CD4-positive, alpha-beta T cell treated with Interleukin-12 subunit alpha and Interleukin-12 subunit beta, for 1 hour (primary cell): Measurements from ENCODE around the gene ABTB2.

Source experiments
- DNase-seq: peaks from one replicate; pipeline ENCODE4 v3.0.0-alpha.2; 2020

ABTB2 gene

DNA sequence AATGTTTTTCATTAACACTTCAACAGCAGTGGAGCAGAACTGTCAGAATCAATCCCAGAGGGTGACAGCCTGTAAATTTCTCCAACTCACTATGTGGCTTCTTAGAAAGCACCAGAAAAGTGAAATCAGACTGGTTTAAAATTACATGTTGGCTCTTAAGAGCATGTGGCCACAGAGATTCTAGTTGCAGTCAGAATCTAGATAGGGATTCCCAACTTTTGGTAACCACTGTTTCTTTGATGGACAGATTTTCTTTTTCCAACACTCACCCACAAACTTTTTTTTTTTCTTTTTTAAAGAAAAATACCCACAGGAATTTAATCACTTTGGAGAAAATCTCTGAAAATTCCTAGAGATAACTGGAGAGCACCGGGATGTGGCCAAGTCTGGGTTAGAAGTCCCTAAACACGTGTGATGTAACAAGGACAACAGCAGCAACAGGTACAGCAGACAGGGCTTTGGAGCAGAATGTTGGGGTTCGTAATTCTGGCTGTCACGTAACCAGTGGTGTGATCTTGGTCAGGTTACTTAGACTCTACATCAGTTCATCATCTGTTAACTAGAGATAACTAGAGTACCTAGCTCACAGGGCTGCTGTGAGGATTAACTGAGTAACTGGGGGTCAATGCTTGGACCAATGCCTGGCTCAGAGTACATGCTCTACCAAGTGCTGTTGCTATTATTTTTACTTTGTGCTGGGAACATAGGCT, 152.3 kb downstream of the ABTB2 start:
- DNase-seq: no peak

DNA sequence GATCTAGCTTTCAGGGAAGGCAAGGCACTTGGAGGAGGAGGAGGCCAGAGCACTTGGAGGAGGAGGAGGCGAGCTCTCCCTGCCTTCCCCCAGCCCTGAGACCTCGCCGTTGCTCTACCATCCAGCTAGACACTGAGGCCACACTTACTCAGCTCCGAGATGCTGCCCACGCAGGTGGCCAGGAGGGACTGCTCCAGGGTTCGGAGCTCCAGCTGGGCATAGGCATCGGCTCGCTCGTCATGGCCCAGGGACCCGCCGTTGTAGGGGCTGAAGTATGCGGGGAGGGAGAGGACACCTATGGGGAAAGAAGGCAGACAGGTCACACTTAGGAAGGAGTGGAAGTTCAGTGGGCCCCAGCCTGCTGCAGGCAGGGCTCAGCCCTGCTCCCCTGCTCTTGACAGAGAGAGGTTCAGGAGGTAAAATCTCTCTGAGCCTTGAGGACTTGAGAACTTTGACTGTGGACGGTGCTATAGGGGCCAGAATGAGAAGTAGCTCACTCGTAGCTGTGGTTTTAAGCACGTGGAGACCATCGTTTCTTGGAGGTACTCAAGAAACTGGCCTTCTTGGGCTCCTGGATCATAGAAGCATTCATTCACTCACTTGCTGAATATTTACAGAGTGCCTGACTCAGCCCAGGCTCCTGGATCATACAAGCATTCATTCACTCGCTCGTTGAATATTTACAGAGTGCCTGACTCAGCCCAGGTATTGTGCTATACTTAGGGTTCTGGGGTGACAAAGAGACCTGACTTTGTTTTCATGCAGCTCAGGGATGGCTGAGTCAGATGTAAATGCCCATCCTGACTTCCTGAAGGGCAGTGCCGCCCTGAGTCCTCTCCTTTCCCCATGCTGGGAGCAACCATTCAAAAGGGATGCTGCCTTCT, 153.2 kb downstream of the ABTB2 start:
- DNase-seq: no peak

DNA sequence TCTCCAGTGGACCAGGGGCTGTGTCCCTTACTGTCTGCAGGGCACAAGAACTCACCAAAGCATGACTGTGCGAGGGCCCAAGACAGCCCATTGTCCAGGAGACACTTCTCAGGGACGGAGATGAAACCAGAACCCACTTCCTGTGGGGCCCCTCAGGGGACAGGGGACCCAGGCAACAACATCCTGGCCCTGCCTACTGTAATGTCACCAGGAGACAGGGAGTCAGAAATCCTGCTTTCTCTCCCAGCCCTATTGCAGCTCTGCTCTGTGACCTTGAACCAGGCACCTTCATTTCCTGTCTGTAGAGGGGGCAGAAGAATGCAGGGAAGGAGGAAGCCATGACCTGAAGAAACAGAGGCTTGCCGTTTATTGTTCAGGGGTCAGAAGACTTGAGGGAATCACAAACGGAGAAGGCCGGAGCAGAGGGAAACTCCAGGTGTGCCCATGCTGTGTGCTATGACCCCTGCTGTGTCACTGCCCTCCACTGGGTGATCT, 154.4 kb downstream of the ABTB2 start:
- no peak for DNase-seq

DNA sequence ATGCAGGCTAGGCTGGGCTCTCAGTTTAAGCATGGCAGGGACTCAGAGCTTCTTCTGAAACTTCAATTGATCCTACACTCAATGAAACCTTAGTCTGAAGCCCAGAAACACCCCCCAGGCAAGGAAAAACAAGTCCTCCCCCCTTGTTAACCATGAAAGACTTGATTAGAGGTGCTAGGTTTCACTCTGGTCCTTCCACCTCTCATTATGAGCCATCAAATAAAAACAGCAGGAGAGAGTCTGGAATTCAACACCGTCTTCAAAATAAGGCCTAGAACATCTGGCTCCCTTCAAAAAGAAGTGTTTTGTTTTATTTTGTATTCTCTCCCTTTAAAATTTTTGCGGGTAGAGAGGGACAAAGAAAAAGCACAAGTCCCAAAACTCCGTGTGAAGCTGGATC, 156.7 kb downstream of the ABTB2 start:
- DNase-seq: no peak

DNA sequence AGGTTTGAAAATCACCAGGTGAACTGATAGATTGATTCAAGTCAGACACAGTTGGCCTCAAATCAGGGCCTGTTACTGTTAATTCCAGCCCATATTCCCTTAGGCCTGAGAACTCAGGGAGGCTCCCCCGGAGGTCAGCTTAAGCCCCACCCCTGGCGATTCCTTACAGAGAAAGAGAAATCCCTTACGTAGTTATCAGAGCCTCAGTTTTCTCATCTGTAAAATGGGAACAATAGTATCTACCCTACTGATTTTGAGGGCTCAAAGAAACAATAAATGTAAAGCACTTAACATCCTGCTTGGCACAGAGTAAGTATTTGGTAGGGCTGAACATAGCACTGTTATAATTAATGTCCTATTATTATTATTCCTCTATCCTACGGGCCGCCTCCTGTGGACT, 158.3 kb downstream of the ABTB2 start:
- no peak for DNase-seq

DNA sequence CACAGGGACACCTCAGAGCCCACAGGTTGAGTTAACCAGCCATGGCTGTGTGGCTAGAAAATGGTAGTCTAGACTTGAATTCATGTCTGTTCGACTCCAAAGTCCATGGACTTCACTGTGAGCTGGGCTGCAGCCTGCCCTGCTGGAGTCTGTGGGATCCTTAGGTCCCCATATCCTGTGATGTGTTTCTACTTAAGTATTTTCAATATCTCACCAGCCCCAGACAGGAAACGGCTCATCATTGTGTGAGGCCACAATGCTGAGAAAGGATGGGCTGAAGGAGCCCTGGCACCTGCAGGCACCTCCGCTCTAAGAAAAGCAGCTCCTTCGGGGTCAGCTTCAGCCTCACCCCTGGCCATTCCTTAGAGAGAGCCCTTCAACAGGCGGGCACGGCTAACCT, 159.3 kb downstream of the ABTB2 start:
- peak; percentile 5 for DNase-seq

DNA sequence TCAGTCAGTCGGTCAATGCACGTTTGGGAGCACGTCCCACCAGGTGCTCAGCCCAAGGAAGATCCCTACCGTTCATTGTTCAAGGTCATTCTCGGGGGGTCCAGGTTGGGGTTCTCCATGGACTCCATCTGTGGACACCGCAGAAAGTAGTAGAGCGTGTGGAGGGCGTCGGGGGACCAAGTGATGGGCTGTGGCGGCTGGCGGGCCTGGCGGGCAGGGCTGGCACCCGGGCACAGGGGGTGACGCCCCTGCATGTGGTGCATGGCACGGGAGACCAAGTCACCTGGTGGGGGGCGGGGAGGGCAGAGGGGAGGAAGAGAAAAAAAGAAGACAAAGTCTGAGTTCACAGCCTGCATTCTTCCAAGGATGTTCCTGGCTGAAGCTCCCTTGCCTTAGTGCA, 160.6 kb downstream of the ABTB2 start:
- DNase-seq: no peak

DNA sequence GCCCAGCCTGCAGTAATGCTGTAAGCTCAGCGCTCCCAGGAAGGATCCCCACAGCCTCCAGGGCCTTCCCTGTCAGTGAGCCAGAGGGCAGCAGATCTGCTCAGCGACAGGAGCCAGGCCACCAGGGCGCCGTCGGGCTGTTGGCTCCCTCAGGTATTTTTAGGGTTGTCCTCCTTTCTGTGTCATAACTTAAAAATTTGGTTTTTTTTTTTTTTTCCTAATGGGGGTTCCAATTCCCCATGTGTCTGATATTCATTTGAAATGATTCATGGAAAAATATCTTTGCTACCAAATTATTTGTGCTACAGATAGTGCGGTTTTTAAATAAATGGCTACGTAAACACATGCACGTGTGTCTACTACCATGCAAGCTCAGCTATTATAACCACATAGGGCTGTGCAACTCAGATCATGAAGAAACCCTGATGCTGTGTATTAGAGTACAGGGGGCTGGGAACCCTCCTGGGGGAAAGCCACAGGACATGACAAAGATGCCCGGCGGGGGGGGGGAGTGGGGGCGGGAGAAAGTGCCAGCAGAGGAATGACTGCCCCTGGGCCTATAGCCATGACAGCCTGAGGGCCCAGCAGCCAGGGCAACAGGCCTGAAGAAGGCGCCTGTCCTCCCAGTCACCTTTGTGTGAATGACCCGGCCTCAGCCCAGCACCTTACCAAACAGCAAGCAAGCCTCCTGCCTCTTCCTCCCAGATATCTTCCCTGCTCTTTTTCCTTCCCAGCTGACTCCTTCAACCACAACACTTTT, 163.1 kb downstream of the ABTB2 start:
- DNase-seq: no peak

DNA sequence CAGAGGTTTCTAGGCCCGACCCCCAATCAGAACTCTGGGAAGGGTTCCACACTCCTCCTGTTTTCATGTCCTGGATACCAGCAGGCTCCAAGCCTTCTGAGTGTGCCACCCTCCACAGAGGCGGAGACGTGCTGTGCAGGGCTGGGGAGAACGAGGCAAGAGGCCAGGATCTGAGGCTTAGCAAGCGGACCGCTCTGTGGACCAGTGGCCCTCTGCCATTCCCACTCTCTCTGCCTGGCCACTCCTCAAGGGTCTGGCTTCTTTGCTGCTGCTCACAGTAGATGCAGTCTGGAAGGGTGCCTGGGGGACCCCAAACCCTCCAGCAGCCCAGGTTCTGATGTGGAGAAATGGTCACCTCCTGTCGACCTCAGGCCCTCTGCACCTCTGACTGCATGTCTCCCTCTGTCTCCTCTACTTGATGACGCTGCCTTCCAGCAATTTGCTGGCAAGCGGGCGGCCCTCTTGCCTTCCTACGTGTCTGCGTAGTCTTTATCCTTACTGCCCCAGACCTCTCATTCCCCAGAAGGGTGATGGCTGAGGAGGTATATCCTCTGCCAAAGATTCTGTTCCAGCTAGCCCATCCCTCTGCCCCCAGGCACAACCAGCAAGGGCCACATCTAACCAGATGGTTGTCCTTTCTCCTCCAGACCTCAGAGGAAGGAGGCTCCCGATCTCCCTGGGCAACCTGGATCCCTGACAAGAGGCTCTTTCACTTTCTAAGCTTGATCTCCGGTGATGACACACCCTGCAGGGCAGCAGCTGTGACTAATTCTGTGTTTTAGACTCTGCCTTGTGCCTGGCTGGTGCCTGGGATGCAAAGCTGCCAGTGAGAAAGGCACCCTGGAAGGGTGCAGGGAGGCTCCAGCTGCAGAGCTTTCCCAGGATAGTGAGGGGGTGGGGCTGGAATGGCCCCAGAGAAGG, 165.1 kb downstream of the ABTB2 start:
- DNase-seq: no peak

DNA sequence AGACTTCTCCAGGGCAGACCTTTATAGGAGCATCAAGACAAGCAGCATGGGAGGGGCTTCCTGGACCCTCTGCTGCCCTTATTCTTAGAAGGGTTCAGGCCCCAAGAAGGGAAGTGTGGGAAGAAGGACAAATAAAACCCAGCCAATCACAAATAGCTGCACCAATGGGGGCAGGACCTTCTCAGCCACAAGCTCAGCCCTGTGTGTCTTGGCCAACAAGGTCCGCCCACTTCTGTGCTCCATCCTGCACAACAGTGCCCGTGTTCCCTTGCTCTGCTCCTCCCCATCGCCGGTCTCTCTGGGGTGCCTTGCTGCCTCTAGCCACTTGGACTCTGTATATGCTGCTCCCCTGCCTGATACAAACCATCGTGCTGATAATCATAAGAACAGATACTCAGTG, 166.2 kb downstream of the ABTB2 start:
- DNase-seq: no peak

DNA sequence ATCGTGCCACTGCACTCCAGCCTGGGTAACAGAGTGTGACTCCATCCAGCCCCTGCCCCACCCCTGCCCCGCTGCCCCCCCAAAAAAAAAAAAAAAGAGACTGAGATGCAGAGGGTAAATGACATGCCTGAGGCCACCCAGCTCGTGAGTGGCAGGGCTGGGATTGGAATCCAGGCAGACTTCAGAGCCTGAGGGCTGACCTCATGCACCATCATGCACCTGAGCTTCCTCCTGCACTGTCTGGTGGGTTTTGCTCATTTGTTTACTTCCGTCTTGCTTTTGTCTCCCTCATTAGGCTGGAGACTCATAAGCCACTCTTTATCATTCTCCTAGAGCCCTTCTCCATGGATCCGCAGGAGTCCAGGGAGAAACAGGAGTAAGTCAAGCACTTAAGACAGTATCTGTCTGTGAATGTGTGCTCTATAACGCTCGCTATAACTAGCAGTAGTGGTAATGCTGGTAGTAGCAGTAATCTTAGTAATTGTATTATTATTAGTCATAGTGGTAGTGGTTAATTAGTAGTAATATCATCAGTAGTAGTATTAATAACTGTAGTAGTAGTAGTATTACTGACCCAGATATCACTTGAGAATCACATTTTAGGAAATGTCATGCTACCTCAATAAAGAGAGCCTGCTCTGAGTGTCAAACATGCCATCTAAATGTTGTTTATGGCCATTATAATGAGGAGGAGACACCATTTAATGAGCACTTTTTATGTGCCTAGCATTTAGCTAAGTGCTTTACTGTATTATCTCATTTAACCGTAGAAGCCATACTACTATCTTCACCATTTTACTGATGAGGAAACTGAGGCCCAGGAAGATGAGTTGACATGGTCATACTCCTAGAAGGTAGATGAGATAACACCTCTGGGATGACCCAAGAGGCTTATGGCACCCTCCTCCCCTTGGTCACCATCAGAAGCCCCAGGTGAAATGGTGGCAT, 167.3 kb downstream of the ABTB2 start:
- DNase-seq: no peak

DNA sequence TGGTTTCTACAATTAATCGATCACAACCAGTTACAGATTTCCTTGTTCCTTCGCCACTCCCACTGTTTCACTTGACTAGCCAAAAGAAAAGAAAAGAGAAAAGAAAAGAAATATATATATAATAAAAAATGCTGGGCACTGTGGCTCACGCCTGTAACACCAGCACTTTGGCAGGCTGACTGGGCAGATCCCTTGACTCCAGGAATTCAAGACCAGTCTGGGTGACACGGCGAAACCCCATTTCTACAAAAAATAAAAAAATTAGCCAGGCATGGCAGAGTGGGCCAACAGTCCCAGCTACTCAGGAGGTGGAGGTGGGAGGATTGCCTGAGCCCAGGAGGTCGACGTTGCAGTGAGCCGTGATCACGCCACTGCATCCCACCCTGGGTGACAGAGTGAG, 168.6 kb downstream of the ABTB2 start:
- no peak for DNase-seq

DNA sequence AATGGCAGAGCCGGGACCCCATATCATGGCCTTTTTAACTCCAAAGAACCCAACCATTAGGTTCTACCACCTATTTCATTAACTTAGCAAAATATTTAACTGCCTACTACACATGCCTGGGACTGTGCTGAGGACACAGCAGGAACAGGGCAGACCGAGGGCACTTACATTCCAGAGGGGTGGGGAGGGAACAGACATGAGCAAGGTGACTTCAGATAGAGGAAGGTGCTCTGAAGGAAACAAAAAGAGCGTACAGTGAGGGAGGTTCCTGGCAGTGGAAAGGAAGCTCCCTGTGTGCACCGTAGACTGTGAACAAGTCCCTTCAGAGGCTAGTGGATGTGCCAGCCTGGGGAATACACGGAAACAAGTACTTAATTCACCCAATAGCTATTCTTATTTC, 169.6 kb downstream of the ABTB2 start:
- no peak for DNase-seq

DNA sequence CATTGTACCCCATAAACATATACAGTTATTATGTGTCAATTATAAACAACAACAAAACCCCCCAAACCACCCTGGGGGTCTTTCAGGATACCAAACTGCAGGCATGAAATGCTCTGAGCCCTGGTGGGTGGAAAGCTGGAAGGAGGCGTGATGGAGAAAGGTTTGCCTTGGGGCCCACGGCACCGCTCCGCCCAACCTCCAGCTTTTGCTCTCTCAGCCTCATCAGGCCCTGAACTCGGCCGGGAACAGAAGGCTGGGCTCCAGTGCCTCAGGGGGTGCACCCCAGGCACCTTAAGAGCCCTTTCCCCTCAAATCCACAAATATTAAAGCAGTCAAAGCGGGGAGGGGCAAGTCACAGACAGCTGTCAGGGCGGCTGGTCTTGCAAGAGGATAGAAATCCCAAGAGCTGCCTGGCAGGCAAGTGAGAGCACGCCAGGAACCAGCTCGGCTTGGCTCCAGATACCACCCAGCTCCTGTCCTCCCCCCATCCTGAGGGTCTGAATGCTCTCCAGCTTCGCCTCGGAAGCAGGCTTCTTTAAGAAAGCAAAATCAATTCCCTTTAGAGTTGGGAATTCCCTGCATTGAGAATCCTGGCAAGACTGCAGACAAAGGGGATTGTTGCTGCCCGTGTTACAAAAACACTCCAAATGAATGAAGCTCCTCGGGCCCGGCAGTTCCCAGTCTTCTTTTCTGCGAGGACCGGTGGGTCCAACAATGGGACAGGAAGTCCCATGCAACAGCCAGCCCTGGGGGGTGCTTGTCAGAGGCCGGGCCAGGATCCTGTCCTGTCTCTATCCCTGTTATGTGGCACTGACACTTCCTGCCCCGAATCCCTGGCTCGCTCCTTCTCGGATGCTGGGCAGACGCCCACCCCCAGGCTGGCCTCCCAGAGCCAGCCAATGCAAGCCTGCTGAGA, 171.6 kb downstream of the ABTB2 start:
- DNase-seq: no peak

DNA sequence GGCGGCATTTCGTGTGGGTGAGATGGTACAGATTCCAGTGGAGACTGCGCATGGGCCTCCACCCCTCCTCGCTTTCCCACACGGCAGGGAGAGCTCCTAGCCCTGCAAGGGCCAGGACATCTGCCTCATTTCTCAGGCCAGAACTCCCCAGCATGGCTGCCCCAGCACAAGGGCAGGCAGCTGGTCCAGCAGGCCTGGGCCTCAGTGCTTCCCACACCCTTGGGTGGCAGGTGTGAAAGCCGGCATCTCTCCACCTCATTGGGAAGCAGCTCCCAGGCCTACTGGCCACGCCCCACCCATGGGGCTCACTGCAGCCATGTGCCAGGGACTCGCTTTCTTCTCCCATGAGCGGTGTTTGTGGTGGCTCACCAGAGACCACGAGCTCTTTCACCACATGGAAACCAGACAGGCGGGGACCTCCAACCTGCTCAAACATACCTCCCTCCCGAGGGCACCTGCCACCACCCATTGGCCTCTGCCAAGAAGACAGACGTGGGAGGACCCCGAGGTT, 173.2 kb downstream of the ABTB2 start:
- no peak for DNase-seq

DNA sequence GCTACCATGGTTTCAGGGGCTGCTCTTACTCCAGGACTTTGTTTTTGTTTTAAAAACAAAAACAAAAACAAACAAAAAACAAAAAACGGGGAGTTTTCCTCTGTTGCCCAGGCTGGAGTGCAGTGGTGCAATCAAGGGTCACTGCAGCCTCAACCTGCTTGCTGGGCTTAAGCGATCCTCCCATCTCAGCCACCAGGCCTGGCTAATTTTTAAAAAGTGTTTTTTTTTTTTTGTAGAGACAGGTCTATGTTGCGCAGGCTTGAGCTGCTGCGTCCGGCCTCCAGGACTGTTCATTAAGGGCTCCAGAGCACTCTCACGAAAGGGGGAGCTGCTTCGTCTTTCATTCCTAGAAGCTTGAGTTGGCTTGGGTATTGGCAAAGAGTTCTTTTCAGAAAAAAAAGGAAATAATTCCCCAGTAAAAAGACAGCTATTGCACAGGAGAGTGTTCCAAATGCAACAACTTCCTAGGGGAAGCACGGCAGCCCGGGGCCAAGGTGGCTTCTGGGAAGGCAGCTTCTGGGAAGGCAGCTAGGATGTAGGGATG, 173.9 kb downstream of the ABTB2 start:
- DNase-seq: no peak

DNA sequence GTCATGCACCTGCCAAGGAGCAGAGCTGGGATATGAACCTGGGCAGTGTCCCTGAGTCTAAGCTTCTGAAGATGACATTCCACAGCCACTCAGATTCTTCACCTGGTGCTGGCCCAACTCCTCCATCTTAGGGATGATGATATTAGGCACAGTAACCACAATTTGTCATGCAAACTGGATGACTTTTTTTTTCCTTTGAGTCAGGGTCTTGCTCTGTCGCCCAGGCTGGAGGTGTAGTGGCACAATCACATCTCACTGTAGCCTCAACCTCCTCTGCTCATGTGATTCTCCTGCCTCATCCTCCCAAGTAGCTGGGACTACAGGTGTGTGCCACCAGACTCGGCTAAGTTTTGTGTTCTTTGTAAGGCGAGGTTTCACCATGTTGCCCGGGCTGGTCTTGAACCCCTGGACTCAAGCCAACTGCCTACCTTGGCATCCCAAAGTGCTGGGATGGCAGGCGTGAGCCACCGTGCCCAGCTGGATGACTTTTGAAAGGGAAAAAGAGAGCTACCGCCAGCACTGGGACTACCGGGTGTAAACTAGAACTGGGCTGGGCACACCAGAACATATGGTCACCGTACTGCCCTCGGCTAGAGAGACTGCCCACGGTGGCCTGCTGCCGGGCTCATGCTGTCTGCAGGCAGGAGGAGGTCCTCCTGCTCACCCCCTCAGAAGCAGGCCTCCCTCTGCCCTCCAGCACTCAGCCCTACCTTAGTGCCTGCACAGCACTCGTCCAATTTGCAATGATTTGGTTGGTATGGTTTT, 174.7 kb downstream of the ABTB2 start:
- no peak for DNase-seq

DNA sequence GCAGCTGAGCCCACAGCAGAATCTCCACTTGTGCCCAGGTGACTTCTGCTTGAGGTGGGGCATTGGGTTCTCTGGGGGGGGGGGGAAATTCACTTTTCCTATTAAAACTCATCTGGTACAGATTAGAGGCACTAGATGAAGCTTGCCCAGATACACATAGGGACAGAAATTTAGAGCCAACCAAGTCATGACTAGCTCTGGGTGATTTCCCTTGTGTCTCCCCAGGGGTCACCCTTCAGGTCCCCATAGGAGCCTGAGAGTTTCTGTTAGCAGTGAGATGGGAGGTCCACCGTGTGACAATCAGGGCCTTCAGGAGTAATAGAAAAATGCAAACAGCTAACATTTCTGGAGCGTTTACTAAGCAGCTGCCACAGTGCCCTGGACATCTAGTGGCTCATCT, 175.4 kb downstream of the ABTB2 start:
- no peak for DNase-seq
